GM12801 (cell line): ENCODE data around the gene OR6X1.

Experiments
- TF ChIP-seq, protein P1 (sequence below): IDR thresholded peaks from one replicate; pipeline ENCODE4 v1.5.1; 2011; ENCODE audit warnings: control low read depth; ENCODE audit not compliant: insufficient read length; ENCODE audit errors: extremely low read depth

The OR6X1 gene

DNA sequence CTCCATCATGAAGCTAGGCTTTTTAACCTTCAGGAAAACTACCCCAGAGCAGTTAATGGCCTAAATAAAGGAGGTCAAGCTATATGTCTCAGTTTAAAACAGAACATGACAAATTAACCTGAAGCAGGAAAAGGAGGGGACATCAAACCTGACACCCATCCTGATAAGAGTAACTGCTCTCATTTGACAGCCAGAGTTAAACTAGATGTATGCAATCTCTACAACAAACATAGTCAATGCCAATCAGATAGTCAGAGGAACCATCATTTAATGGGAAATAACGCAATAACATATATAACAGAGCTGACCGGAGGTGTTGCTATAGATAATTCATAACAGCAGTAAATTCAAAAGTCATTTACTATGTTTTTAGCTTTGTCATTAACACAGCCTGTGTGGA lies 15.9 kb downstream of the OR6X1 start:
- TF ChIP-seq, protein P1, sequence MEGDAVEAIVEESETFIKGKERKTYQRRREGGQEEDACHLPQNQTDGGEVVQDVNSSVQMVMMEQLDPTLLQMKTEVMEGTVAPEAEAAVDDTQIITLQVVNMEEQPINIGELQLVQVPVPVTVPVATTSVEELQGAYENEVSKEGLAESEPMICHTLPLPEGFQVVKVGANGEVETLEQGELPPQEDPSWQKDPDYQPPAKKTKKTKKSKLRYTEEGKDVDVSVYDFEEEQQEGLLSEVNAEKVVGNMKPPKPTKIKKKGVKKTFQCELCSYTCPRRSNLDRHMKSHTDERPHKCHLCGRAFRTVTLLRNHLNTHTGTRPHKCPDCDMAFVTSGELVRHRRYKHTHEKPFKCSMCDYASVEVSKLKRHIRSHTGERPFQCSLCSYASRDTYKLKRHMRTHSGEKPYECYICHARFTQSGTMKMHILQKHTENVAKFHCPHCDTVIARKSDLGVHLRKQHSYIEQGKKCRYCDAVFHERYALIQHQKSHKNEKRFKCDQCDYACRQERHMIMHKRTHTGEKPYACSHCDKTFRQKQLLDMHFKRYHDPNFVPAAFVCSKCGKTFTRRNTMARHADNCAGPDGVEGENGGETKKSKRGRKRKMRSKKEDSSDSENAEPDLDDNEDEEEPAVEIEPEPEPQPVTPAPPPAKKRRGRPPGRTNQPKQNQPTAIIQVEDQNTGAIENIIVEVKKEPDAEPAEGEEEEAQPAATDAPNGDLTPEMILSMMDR = no peak

DNA sequence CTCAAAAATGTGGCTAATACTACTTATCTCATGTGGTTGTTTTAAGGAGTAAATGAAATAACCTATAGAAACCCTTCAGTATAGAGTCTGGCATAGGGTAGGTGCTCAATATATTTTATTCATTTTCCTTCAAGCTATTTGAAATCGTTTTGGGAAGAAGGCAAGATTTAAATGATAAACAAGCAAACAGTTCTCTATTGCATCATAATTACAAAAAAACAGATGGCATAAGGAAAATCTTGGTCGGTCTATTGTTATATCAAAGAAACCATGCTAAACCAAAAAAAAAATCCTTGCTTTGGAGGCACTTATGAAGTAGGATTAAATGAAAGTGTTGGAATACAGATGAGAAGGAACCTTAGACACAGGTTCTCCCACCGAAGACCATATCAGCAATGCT lies 17.5 kb downstream of the OR6X1 start:
- TF ChIP-seq, protein P1 = no peak

DNA sequence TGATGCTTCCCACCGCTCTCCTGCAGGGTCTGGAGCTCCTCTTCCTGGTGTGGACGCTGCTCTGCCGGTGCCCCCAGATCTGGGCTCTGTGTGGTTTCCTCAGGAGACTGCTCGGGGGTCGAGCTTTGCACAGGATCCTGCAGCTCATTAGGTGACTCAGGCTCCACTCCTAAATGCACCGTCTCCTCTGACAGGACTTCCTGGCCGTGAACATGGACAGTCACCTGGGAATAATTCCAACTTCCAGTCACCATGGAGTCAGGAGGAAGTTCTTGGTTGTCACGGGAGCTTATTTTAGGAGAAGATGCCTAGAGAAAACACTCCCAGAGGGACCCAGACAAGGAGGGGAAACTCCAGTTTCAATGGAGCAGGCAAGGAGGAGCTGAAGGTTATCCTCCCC lies 24.7 kb downstream of the OR6X1 start:
- TF ChIP-seq, protein P1 = no peak

DNA sequence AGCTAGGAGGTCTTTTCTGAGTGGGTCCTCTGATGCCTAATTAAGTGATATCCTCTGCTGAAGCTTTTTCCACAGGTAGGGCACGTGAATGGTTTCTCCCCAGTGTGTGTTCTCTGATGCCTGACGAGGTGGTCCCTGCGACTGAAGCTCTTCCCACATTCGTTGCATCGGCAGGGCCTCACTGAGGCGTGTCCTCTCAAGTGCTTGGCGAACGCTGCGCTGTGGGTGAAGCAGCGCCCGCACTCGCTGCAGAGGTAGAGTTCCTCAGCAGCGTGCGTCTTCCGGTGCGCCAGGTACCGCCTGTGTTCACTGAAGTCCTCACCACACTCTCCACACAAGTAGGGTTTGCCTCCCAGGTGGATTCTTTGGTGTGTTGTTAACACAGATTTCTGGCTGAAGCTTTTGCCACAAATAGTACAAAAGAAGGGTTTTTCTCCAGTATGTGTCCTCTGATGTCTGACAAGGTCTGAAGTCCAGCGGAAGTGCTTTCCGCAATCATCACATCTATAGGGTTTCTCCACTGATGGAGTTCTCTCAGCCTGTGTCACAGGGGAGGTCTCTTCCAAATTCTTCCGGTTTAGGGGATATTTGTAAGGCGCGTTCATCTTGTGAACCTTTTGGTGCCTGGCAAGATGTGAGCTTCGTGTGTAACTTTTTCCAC lies 28.2 kb downstream of the OR6X1 start:
- TF ChIP-seq, protein P1 = no peak

DNA sequence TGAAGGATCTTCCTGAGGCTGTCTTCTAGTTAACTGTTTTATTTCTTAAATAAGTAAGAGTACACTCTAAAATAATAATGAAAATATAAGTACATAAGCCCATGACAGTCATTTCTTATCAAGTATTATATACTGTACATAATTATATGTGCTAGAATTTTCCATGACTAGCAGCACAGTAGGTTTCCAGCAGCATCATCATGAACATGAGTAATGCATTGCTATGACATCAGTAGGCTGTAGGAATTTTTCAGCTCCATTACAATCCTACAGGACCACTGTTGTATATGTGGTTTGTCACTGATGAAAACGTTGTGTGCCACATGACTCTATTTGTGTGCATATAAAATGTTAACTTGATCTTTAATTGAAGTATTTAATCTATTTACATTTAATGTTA lies 34.9 kb downstream of the OR6X1 start:
- TF ChIP-seq, protein P1 = no peak

DNA sequence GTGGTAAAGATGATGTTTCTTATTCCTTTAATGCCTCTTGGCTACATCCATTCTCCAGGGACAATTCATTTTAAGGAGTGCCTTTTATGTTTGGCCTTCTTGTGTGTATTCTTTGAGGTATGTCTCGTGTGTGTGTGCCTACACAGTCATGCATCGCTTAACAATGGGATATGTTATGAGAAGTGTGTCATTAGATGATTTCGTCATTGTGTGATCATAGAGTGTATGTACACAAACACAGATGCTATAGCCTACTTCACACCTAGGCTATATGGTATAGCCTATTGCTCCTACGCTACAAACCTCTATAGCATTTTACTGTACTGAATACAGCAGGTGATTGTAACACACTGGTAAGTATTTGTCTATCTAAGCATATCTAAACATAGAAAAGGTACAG lies 35.8 kb downstream of the OR6X1 start:
- TF ChIP-seq, protein P1 = no peak

DNA sequence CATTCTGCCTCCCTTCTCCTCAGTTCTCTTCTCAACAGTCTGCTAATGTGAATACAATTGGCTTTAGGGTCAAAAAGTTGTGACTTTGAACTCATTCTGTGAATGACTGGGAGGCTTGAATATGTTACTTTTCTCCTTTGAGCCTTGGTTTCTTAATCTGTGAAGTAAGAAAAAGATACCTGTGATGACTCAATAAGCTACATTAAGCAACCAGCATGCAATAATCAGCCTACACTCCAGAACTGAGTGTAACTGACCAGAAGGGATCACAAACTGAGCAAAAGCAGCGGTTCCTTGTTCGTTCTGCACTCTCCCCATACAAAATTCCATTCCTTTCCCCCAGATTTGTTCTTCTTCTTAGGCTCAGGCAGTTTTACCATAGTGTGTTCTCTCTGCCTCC lies 36.3 kb downstream of the OR6X1 start:
- TF ChIP-seq, protein P1 = no peak

DNA sequence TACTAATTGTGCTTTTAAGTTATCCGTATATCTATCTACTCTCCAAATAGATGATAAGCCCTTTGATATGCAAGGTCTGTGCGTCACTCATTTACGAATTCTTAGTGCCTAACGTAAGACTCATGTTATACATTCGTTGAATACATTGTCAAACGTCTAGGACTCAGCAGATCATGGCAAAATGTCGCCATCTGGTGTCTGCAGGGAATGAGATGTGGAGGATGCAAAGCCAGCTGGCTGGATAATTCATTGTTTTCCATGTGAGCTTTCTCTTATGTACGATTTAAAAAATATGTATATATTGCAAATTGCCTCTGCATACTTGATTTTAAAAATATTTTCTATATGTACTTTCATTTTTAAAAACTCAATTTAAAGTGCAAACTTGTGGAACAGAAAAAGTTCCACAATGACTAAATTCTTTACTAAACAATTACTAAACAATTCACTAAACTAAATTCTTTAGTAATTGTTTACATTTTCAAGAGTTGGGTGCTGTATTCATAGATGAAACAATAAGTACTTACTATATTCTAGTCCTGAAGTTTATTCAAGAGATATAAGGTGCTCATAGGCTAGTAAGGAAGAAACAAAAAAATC lies 46.6 kb downstream of the OR6X1 start:
- TF ChIP-seq, protein P1 = no peak
